Peyer's patch (tissue), 4 donors: ENCODE results near the gene MOSPD3. TPM values are rescaled to one million over a fixed set of nuclear protein-coding genes. Genes with fewer than 3 reads are reported as not detected.

Experiments
- DNase-seq, 3 donors: peaks; one replicate each; pipeline ENCODE4 v3.0.0-alpha.2; 2017 to 2019
- H3K27ac ChIP-seq, 4 donors: fragments of 200-600 bp; sonication (generic); one replicate each; pipeline ENCODE4 v1.5.1; 2016 to 2019
- H3K27me3 ChIP-seq, 2 donors: fragments of 200-600 bp; sonication (generic); one replicate each; pipeline ENCODE4 v1.5.1; 2019
- H3K36me3 ChIP-seq, 3 donors: fragments of 200-600 bp; sonication (generic); one replicate each; pipeline ENCODE4 v1.5.1; 2016 to 2019
- H3K4me1 ChIP-seq, 4 donors: fragments of 200-600 bp; sonication (generic); one replicate each; pipeline ENCODE4 v1.5.1; 2016 to 2019
- H3K4me3 ChIP-seq, 4 donors: fragments of 200-600 bp; sonication (generic); 1 replicate in 3 of 4; 2 replicates in 1 of 4; pipeline ENCODE4 v1.5.1; 2016 to 2019; ENCODE audit warnings: mild to moderate bottlenecking in 1 of 4
- H3K9me3 ChIP-seq, 4 donors: fragments of 200-600 bp; sonication (generic); one replicate each; pipeline ENCODE4 v1.5.1; 2016 to 2019; ENCODE audit warnings: mild to moderate bottlenecking in 1 of 4
- CTCF ChIP-seq, 6 experiments: fragments of 450-650 bp in 4 of 6; fragments of 200-600 bp in 2 of 6; sonication (generic) in 1 of 6; IDR thresholded peaks; one replicate each; pipeline ENCODE4 v1.5.1; 2017 to 2019; ENCODE audit warnings: antibody characterized with exemption in 6 of 6, mild to moderate bottlenecking in 3 of 6, moderate library complexity in 1 of 6
- POLR2A ChIP-seq, 2 donors: fragments of 450-650 bp; IDR thresholded peaks; one replicate each; pipeline ENCODE4 v1.5.1; 2017; ENCODE audit warnings: antibody characterized with exemption in 2 of 2, mild to moderate bottlenecking in 2 of 2, moderate library complexity in 2 of 2
- total RNA-seq, 4 donors: library from RNA; depleted of rRNA; stranded (reverse); fragments of >200 nt; gene quantifications; one replicate each; pipeline ENCODE4 v1.1.0, GENCODE V29; 2016

MOSPD3 gene
- total RNA-seq, 4 donors from 2014 or later = 5.0 to 14.2 (median 7.3) TPM

- Histone ChIP-seq H3K9me3 (no peaks in the 10 kb centered on the region), H3K36me3 (peaks cover 0 to 13% (median 0%) of the 10 kb centered on the region in 3 donors), H3K27ac (peak within 1 kb of the TSS; percentile 98 to 100 (median 99)), H3K4me3 (peak within 1 kb of the TSS; percentile 92 to 95 (median 92)), H3K27me3 (no peaks in the 10 kb centered on the region), H3K4me1 (peaks cover 8 to 32% (median 13%) of the 10 kb centered on the region in 4 donors)
- peak in 1 of 2 donors; percentile 51 for TF ChIP-seq POLR2A (IDR thresholded peaks at IDR 0.05)
- peak in 1 of 6 experiments; percentile 14 for TF ChIP-seq CTCF (IDR thresholded peaks at IDR 0.05)
- peak; percentile 98 to 100 (median 99) for DNase-seq
Measured at GRCh38 chr7:100586266-100587025, 25.9 kb upstream of the MOSPD3 start, which contains the start of gene FBXO24. FBXO24 (plus strand) TSS chr7:100586328; CDS start chr7:100586626, 298 bp downstream.

DNA sequence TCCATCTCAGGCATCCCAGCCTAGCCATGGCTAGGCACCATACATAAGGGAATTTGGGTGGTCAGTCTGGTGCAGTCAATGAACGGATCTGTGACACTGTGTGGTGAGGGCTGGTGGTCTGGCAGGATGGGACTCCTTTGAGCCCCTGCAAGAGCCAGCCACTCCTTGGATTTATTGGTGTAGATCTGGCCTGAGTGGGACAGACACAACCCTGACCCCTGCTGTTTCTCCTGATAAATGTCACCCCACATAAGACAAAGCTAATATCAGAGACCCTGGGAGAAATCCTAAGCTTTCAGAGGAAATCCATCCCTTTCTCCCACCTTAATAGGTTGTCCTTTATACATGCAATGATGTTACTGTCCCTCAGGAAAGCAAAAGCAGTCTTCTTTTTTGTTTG is 23.9 kb upstream of the MOSPD3 start:
- TF ChIP-seq CTCF (IDR thresholded peaks at IDR 0.05) (peak in 5 of 6 experiments; percentile 35 to 55 (median 41)), POLR2A (IDR thresholded peaks at IDR 0.05) (no peak)
- no peak overlapping the region for H3K27ac ChIP-seq
- no peaks in the 10 kb centered on the region for H3K36me3 ChIP-seq
- no peaks in the 10 kb centered on the region for H3K9me3 ChIP-seq
- no peaks in the 10 kb centered on the region for H3K27me3 ChIP-seq
- H3K4me1 ChIP-seq = peaks cover 0 to 20% (median 2%) of the 10 kb centered on the region in 4 donors
- DNase-seq = no peak
- H3K4me3 ChIP-seq = no peak overlapping the region

DNA sequence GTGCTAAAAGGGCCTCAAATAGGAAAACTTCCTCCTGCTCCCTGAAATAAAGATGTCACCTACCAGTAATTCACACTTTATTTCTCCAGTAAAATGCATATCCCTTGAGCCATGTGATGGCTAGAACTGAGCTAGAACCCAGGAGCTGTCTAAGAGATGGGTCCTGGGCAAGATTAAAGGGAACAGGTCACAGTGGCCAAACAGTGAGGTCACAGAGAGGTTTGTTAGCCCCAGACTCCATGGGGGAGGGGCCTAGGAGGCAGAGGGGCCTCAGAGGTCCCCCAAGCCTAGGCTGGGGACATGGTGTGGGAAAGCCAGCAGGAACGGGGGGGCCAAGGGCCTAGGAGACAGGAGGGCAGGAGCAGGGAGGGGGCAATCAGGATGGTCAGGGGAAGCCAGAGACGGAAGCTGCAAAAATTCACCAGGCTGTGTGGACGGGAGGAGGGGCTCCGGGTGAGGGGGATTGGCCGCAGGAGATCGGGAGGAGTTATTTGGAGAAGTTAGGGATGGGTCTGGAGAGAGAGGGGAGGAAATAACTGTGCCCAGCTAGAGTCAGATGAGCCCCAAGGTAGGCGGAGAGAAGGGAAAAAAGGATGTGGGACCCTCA is 22.9 kb upstream of the MOSPD3 start:
- H3K4me1 ChIP-seq = peaks cover 0 to 10% (median under 1%) of the 10 kb centered on the region in 4 donors
- H3K4me3 ChIP-seq = no peak overlapping the region
- peak overlapping the region in 1 of 4 donors; percentile 2 for H3K27ac ChIP-seq
- TF ChIP-seq POLR2A (IDR thresholded peaks at IDR 0.05) (no peak), CTCF (IDR thresholded peaks at IDR 0.05) (no peak)
- no peaks in the 10 kb centered on the region for H3K9me3 ChIP-seq
- no peak for DNase-seq
- no peaks in the 10 kb centered on the region for H3K27me3 ChIP-seq
- no peaks in the 10 kb centered on the region for H3K36me3 ChIP-seq

- DNase-seq = no peak
- peak overlapping the region in 1 of 4 donors; percentile 1 for H3K4me3 ChIP-seq
- H3K27me3 ChIP-seq = no peaks in the 10 kb centered on the region
Measured at GRCh38 chr7:100590077-100590737, 22.1 kb upstream of the MOSPD3 start.

More at GRCh38 chr7:100590077-100590737, 22.1 kb upstream of the MOSPD3 start:
- H3K4me1 ChIP-seq = peaks cover 0 to 4% (median 0%) of the 10 kb centered on the region in 4 donors
- no peaks in the 10 kb centered on the region for H3K36me3 ChIP-seq
- no peak for TF ChIP-seq CTCF (IDR thresholded peaks at IDR 0.05)
- no peak for TF ChIP-seq POLR2A (IDR thresholded peaks at IDR 0.05)
- H3K27ac ChIP-seq = peak overlapping the region in 2 of 4 donors; percentile 2 to 15
- H3K9me3 ChIP-seq = no peaks in the 10 kb centered on the region
